Measurements from ENCODE around the gene SART3.

GRCh38 chr12:108562348-108563135, 1.6 kb upstream of the SART3 start, which contains the start of gene ISCU:
- TF ChIP-seq CTCF (IDR thresholded peaks at IDR 0.05) (peak in 2 of 4 experiments; percentile 2 to 11), POLR2A (IDR thresholded peaks at IDR 0.05) (peak; percentile 92 to 98), POLR2AphosphoS5 (IDR thresholded peaks at IDR 0.05) (peak; percentile 75)

All from gastroesophageal sphincter (tissue), 3 donors.